HG02885 (cell line): ENCODE results near the gene LIN9.

Experiments
- ATAC-seq: cut with Tn5 transposase; IDR thresholded peaks from one replicate; pipeline ENCODE4 v1.9.1; 2021; ENCODE audit warnings: mild to moderate bottlenecking; ENCODE audit not compliant: unreplicated experiment, poor library complexity

Gene LIN9

GRCh38 chr1:226322986-226323385 lies 14.0 kb upstream of the LIN9 start:
- no peak for ATAC-seq

- ATAC-seq, result no peak
Observed at GRCh38 chr1:226320930-226321329, 12.0 kb upstream of the LIN9 start.

GRCh38 chr1:226318471-226318870 lies 9.5 kb upstream of the LIN9 start:
- ATAC-seq, result no peak

- no peak for ATAC-seq
Observed at GRCh38 chr1:226314055-226314454, 5.1 kb upstream of the LIN9 start.

- no peak for ATAC-seq
Observed at GRCh38 chr1:226312065-226312464, 3.1 kb upstream of the LIN9 start.

GRCh38 chr1:226311376-226311775 lies 2.4 kb upstream of the LIN9 start:
- no peak for ATAC-seq

- no peak for ATAC-seq
Observed at GRCh38 chr1:226310637-226311195, 1.8 kb upstream of the LIN9 start.

- no peak for ATAC-seq
Observed at GRCh38 chr1:226310245-226310540, 1.2 kb upstream of the LIN9 start.

- ATAC-seq, result peak; percentile 3
Observed at GRCh38 chr1:226309398-226310244, 657 bp upstream of the LIN9 start.

- peak; percentile 32 for ATAC-seq
Observed at GRCh38 chr1:226308166-226308722, 720 bp downstream of the LIN9 start.

GRCh38 chr1:226306425-226306824 lies 2.5 kb downstream of the LIN9 start:
- ATAC-seq, result no peak

- ATAC-seq, result no peak
Observed at GRCh38 chr1:226305184-226305583, 3.8 kb downstream of the LIN9 start.

- ATAC-seq, result no peak
Observed at GRCh38 chr1:226304291-226304955, 4.5 kb downstream of the LIN9 start.

- no peak for ATAC-seq
Observed at GRCh38 chr1:226302731-226303130, 6.2 kb downstream of the LIN9 start.

- ATAC-seq, result no peak
Observed at GRCh38 chr1:226296911-226297310, 12.1 kb downstream of the LIN9 start.

GRCh38 chr1:226293553-226293920 lies 15.4 kb downstream of the LIN9 start:
- no peak for ATAC-seq

GRCh38 chr1:226292874-226293552 lies 16.0 kb downstream of the LIN9 start:
- ATAC-seq, result no peak

- ATAC-seq, result no peak
Observed at GRCh38 chr1:226287587-226287986, 21.4 kb downstream of the LIN9 start.

- ATAC-seq, result no peak
Observed at GRCh38 chr1:226281058-226281457, 27.9 kb downstream of the LIN9 start.

- ATAC-seq, result no peak
Observed at GRCh38 chr1:226279498-226279897, 29.5 kb downstream of the LIN9 start.

- ATAC-seq, result no peak
Observed at GRCh38 chr1:226277897-226278296, 31.1 kb downstream of the LIN9 start.
